GM12874 (cell line): Measurements from ENCODE around the gene CIAO3.

ENCODE experiments used
- CTCF ChIP-seq: IDR thresholded peaks from 2 replicates; pipeline ENCODE4 v1.5.1; 2011; ENCODE audit warnings: low read depth, mild to moderate bottlenecking, control low read depth, low read length, moderate library complexity; ENCODE audit not compliant: insufficient read depth

Gene CIAO3

GRCh38 chr16:700684-701584, 39.9 kb downstream of the CIAO3 start:
- TF ChIP-seq CTCF, result no peak

GRCh38 chr16:698911-699671, 41.7 kb downstream of the CIAO3 start:
- no peak for TF ChIP-seq CTCF

GRCh38 chr16:695355-696089, 45.3 kb downstream of the CIAO3 start:
- TF ChIP-seq CTCF, result no peak

- TF ChIP-seq CTCF, result no peak
These were observed 45.9 kb downstream of the CIAO3 start for GRCh38 chr16:694863-695354.

- no peak for TF ChIP-seq CTCF
These were observed 46.5 kb downstream of the CIAO3 start for GRCh38 chr16:694187-694862.

- no peak for TF ChIP-seq CTCF
These were observed 47.0 kb downstream of the CIAO3 start for GRCh38 chr16:693766-694165.

- TF ChIP-seq CTCF, result no peak
These were observed 47.4 kb downstream of the CIAO3 start for GRCh38 chr16:693364-693763.
